Sigmoid colon (tissue), 4 donors: Measurements from ENCODE around the gene PPP4R3A.

Experiments
- CTCF ChIP-seq, 4 experiments: fragments of 450-650 bp in 3 of 4; fragments of 200-600 bp in 1 of 4; IDR thresholded peaks; one replicate each; pipeline ENCODE4 v1.5.1; 2016 to 2019; ENCODE audit warnings: antibody characterized with exemption in 4 of 4, mild to moderate bottlenecking in 3 of 4, moderate library complexity in 2 of 4
- EP300 ChIP-seq, 4 donors: sonication (generic); formaldehyde crosslinking; IDR thresholded peaks; one replicate each; pipeline ENCODE4 v1.6.1; 2017; ENCODE audit warnings: antibody characterized with exemption in 4 of 4
- POLR2A ChIP-seq, 2 donors: fragments of 450-650 bp; IDR thresholded peaks; one replicate each; pipeline ENCODE4 v1.6.1; 2016; ENCODE audit warnings: antibody characterized with exemption in 2 of 2, mild to moderate bottlenecking in 2 of 2, moderate library complexity in 2 of 2
- POLR2AphosphoS5 ChIP-seq, 4 donors: sonication (generic); formaldehyde crosslinking; IDR thresholded peaks; one replicate each; pipeline ENCODE4 v1.6.1; 2017; ENCODE audit warnings: antibody characterized with exemption in 4 of 4

GRCh38 chr14:91454580-91454979 lies 55.5 kb downstream of the PPP4R3A start:
- TF ChIP-seq POLR2AphosphoS5 (IDR thresholded peaks at IDR 0.05) (no peak), POLR2A (IDR thresholded peaks at IDR 0.05) (no peak), CTCF (IDR thresholded peaks at IDR 0.05) (no peak), EP300 (IDR thresholded peaks at IDR 0.05) (peak in 1 of 4 donors; percentile 13)
